Esophagus squamous epithelium (tissue), 5 donors: ENCODE results near the gene ESYT2. TPM values are rescaled to one million over a fixed set of nuclear protein-coding genes. Genes with fewer than 3 reads are reported as not detected.

ENCODE experiments used
- DNase-seq: peaks from one replicate; lab custom pipeline; 2025; lab: John Stamatoyannopoulos, UW
- H3K27ac ChIP-seq, 4 donors: fragments of 200-600 bp; sonication (generic); one replicate each; pipeline ENCODE4 v1.5.1; 2016 to 2019; ENCODE audit warnings: mild to moderate bottlenecking in 1 of 4
- H3K27me3 ChIP-seq, 4 donors: fragments of 200-600 bp; sonication (generic); 1 replicate in 3 of 4; 2 replicates in 1 of 4; pipeline versions ENCODE4 v1.5.1 to v1.6.0; 2017 to 2021; ENCODE audit warnings: antibody characterized with exemption in 1 of 4
- H3K36me3 ChIP-seq, 3 donors: fragments of 200-600 bp; sonication (generic); one replicate each; pipeline ENCODE4 v1.5.1; 2016 to 2019
- H3K4me1 ChIP-seq, 3 donors: fragments of 200-600 bp; sonication (generic); one replicate each; pipeline ENCODE4 v1.5.1; 2017 to 2019
- H3K4me3 ChIP-seq, 4 donors: fragments of 200-600 bp; sonication (generic); 1 replicate in 3 of 4; 2 replicates in 1 of 4; pipeline ENCODE4 v1.5.1; 2016 to 2019; ENCODE audit warnings: mild to moderate bottlenecking in 2 of 4, moderate library complexity in 1 of 4
- H3K9me3 ChIP-seq, 3 donors: fragments of 200-600 bp; sonication (generic); one replicate each; pipeline ENCODE4 v1.5.1; 2016 to 2019
- CTCF ChIP-seq, 6 experiments: fragments of 450-650 bp in 4 of 6; fragments of 200-600 bp in 2 of 6; sonication (generic) in 2 of 6; IDR thresholded peaks; one replicate each; pipeline ENCODE4 v1.5.1; 2016 to 2019; ENCODE audit warnings: antibody characterized with exemption in 6 of 6, mild to moderate bottlenecking in 4 of 6, moderate library complexity in 4 of 6
- POLR2A ChIP-seq, 4 donors: fragments of 450-650 bp; IDR thresholded peaks; one replicate each; pipeline ENCODE4 v1.6.1; 2017; ENCODE audit warnings: antibody characterized with exemption in 4 of 4, mild to moderate bottlenecking in 4 of 4, moderate library complexity in 3 of 4
- WGBS, 2 donors: methylation state at CpG; one replicate each; pipeline ENCODE4 v1.1.5; 2018; 5-methylcytosine and 5-hydroxymethylcytosine counted together
- intact Hi-C: fragments of 100-400 bp; cut with DNase I; formaldehyde crosslinking; loops from one replicate; pipeline ENCODE4 v1.15.0; 2022
- total RNA-seq, 4 donors: library from RNA; depleted of rRNA; stranded (reverse); fragments of >200 nt; gene quantifications; one replicate each; pipeline ENCODE4 v1.1.0, GENCODE V29; 2016
- donor health status: DM: yes; HTN: yes; CAD: no.

ESYT2 gene
- total RNA-seq, 4 donors from 2014 or later: 52.1 to 94.2 (median 60.5) TPM

GRCh38 chr7:158781974-158782664 lies 47.2 kb downstream of the ESYT2 start:
- no peaks in the 10 kb centered on the region for H3K27me3 ChIP-seq
- intact Hi-C loops: no loop called here
- H3K27ac ChIP-seq: peak overlapping the region in 3 of 4 donors; percentile 82 to 84 (median 82)
- WGBS, 2 donors: 85 to 92% methylated on average over 17 of the region's 17 CpGs
- H3K4me1 ChIP-seq: peaks cover 0 to 59% (median 12%) of the 10 kb centered on the region in 3 donors
- TF ChIP-seq CTCF (IDR thresholded peaks at IDR 0.05) (no peak), POLR2A (IDR thresholded peaks at IDR 0.05) (no peak)
- H3K4me3 ChIP-seq: no peak overlapping the region
- H3K9me3 ChIP-seq: no peaks in the 10 kb centered on the region
- peaks cover 0 to 82% (median 0%) of the 10 kb centered on the region in 3 donors for H3K36me3 ChIP-seq
- no peak for DNase-seq

GRCh38 chr7:158781217-158781973 lies 47.9 kb downstream of the ESYT2 start:
- H3K9me3 ChIP-seq: no peaks in the 10 kb centered on the region
- 93 to 94% methylated on average over 23 of the region's 23 CpGs for WGBS, 2 donors
- no peaks in the 10 kb centered on the region for H3K27me3 ChIP-seq
- H3K27ac ChIP-seq: peak overlapping the region in 1 of 4 donors; percentile 42
- peaks cover 0 to 59% (median 12%) of the 10 kb centered on the region in 3 donors for H3K4me1 ChIP-seq
- no peak for TF ChIP-seq POLR2A (IDR thresholded peaks at IDR 0.05)
- TF ChIP-seq CTCF (IDR thresholded peaks at IDR 0.05): no peak
- peaks cover 0 to 80% (median 0%) of the 10 kb centered on the region in 3 donors for H3K36me3 ChIP-seq
- intact Hi-C loops: no loop called here
- no peak overlapping the region for H3K4me3 ChIP-seq
- no peak for DNase-seq

- TF ChIP-seq CTCF (IDR thresholded peaks at IDR 0.05) (no peak), POLR2A (IDR thresholded peaks at IDR 0.05) (no peak)
- WGBS, 2 donors: 45 to 71% methylated on average over 5 to 6 of the region's 6 CpGs
- H3K4me1 ChIP-seq: peaks cover 0 to 44% (median 7%) of the 10 kb centered on the region in 3 donors
- H3K4me3 ChIP-seq: no peak overlapping the region
- H3K36me3 ChIP-seq: peaks cover 0 to 89% (median 0%) of the 10 kb centered on the region in 3 donors
- no peaks in the 10 kb centered on the region for H3K9me3 ChIP-seq
- no peaks in the 10 kb centered on the region for H3K27me3 ChIP-seq
- intact Hi-C loops: no loop called here
- peak overlapping the region in 3 of 4 donors; percentile 33 to 49 (median 42) for H3K27ac ChIP-seq
- DNase-seq: no peak
Measured at GRCh38 chr7:158779061-158780000, 50.0 kb downstream of the ESYT2 start.

GRCh38 chr7:158778471-158778870 lies 50.8 kb downstream of the ESYT2 start:
- no peak for DNase-seq
- peaks cover 0 to 86% (median 0%) of the 10 kb centered on the region in 3 donors for H3K36me3 ChIP-seq
- intact Hi-C loops: no loop called here
- TF ChIP-seq CTCF (IDR thresholded peaks at IDR 0.05) (no peak), POLR2A (IDR thresholded peaks at IDR 0.05) (no peak)
- H3K4me3 ChIP-seq: no peak overlapping the region
- H3K4me1 ChIP-seq: peaks cover 0 to 35% (median 4%) of the 10 kb centered on the region in 3 donors
- peak overlapping the region in 1 of 4 donors; percentile 49 for H3K27ac ChIP-seq
- H3K9me3 ChIP-seq: no peaks in the 10 kb centered on the region
- H3K27me3 ChIP-seq: no peaks in the 10 kb centered on the region
- WGBS, 2 donors: 69 to 72% methylated on average over 6 of the region's 6 CpGs
